Cortex of kidney (tissue), 1 donor: ENCODE results near the gene TRIM67.
"Not testable (repeated sequence)": the region's sequence is repeated elsewhere in the genome, so short reads cannot be mapped to it uniquely, and the experiment has no call there.

ENCODE experiments used
- DNase-seq: peaks from one replicate; lab custom pipeline; 2025; lab: John Stamatoyannopoulos, UW

TRIM67 gene

DNA sequence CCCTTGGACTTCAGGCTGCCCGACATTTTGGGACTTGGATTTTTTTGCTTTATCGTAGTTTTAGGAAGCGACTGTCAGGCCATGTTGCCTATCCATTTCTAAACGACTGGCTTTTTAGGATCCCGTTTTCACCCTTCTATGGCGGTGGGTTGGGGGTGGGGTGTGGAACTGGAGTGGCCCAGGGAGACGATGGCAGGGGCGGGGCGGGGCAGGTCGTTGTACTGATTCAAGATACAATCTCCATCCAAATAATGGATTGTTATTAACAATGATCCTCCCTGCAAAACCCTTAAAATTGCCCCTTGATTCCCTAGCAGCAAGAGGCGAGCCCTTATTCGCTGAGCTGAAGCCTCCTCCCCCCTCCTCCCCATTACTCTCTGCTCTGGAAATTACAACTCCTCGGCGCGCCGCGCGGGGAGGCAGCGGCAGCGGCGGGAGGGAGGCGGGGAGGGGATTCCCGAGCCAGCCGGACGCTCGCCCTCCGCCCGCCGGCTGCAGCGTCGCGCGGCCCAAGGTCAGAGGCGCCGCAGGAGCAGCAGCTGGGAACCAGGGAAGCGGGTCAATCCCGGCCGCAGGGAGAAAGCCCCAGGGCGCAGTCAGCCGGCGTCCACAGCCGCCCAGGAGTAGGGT, at the start of gene TRIM67:
Gene TRIM67, plus strand, starts transcription at position 392 of the 630 bp plus-strand sequence. CDS start 912 bp downstream, outside the sequence.
- no peak for DNase-seq

DNA sequence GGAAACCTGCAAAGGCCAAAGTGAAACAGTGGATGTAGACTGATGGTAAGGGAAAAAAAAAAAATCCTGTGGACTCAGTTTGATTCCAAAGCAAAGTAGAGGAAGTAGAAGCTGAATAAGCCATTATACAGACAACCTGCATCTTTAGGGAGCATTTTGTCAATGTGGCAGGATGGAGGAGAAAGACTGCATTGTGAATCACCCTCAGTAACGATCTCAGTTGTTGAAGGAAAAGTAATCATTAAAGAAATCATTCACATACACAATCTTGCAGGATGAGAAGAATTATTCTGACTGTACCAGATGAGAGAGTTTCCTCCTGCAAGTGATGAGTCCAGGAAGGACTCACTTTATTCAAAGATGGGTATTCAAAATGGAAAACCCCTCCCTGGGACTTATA, 45.1 kb upstream of the TRIM67 start:
- no peak for DNase-seq

DNA sequence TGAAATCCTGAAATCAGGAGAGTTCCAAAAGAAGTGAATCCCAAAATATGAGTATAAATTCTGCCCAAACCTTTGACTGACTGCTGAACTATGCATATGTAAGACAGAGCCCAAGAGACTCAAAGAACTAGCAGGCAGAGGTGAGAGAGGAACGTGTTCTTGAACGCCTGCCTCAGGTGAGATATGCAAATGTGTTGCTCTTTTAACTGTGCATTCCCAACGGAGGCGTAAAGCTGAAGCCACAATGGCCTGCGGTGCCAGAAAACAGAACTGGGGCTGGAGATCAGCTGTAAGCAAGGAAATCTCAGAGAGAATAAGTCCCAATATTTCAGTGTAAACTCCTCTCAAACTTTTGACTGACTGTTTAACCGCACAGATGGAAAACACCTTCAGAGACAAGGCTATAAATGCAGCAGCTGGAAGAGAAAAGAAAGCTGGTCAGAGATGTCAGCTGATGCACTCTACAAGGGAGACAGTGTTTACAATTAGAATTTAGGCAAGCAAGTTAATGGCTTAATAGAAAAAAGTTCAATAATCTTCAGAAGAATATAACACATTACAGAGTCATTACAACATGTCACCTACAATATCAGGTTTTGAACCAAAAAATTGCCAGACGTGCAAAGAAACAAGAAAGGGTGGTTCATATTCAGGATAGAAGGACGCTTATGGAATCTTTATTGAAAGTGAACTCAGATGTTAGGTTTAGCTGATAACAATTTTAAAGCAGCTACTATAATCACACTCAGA, 43.0 kb upstream of the TRIM67 start:
- no peak for DNase-seq

DNA sequence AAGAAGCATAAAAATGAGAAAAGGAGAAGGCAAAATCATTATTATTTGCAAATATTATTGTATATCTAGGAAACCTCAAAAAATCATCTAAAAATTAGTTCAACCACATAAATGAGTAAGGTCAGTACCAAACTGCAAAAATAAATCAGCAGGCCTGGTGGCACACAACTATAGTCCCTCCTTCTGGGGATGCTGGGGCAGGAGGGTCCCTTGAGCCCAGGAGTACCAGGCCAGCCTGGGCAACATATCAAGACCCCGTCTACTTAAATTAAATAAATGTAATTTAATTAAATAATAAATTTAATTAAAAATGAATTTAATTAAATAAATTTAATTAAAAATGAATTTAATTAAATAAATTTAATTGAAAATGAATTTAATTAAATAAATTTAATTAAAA, 40.3 kb upstream of the TRIM67 start:
- DNase-seq: no peak

DNA sequence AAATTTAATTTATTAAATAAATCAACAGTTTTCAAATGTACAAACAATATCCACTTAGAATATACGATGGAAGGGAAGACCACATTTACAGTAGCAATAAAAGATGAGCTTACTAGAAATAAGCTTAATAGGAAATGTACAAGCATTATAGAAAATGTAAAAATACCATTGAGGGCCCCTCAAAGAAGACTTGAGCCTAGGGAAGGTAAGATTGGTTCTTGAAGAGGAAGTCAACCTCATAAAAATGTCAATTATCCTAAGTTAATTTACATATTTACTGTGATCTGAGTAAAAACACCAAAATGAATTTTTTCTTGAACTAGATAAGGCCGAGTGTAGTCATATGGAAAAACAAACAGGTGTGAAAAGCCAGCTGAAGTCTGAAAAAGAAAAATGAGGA, 39.7 kb upstream of the TRIM67 start:
- no peak for DNase-seq

DNA sequence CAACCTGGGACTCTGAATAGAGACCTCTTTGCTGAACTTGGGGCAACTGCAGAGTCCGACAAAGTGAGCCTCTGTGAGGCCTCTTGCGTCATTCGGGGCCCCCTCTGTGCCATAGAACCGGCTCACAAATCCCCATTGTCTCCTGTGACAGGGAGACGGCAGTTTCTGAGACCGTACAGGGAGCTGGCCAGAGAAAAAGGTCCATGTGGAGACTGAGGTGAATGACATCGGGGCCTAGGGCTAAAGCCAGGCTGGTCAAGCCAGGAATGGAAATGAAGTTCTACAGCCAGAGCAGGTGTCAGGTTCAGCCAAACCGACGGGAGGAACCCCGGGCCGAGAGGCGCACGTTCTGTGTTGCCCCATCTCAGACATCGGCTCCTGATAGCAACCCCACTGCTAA, 37.1 kb upstream of the TRIM67 start:
- DNase-seq: no peak

DNA sequence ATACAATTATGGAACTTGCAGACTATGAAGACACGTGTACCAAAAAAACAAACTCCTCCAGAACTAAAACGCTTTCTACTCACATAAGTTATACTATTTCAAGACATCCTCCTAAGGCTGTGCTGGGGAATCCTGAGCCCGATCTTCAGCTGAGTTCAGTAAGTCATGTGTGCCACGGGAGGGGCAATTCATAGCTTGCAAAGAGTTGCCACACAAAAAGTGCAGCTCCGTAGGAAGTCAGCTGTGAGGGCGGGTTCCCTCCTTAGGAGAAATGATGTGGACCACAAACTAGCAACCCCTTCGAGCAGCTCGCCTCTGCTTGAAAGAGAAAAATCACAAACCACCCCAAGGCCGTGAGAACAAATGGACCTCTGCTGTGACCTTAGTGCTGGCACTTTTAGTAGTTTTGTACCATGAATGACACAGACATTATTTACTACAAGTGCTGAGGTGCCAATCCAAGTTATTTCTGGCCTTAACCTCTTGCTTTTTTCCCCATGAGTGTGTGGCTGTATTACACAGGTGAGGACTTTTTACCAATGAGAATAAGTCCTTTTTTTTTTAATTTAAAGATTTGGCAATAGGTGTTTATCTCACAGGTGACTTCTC, 35.8 kb upstream of the TRIM67 start:
- no peak for DNase-seq

DNA sequence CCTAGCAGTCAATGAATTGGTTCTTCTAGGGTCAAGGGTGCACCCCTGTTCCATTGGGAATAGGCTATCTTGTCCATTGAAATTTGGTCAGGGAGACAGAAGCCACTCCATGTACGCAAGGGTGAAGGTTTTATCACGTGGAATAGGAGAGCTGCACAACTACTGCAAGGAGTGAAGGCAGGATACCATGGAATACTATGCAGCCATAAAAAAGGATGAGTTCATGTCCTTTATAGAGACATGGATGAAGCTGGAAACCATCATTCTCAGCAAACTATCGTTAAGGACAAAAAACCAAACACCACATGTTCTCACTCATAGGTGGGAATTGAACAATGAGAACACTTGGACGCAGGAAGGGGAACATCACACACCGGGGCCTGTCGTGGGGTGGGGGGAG, 34.8 kb upstream of the TRIM67 start:
- not testable (repeated sequence) for DNase-seq

DNA sequence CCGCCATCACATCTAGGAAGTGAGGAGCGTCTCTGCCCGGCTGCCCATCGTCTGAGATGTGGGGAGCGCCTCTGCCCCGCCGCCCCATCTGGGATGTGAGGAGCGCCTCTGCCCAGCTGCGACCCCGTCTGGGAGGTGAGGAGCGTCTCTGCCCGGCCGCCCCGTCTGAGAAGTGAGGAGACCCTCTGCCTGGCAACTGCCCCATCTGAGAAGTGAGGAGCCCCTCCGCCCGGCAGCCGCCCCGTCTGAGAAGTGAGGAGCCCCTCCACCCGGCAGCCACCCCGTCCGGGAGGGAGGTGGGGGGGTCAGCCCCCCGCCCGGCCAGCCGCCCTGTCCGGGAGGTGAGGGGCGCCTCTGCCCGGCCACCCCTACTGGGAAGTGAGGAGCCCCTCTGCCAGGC, 33.4 kb upstream of the TRIM67 start:
- DNase-seq: not testable (repeated sequence)

DNA sequence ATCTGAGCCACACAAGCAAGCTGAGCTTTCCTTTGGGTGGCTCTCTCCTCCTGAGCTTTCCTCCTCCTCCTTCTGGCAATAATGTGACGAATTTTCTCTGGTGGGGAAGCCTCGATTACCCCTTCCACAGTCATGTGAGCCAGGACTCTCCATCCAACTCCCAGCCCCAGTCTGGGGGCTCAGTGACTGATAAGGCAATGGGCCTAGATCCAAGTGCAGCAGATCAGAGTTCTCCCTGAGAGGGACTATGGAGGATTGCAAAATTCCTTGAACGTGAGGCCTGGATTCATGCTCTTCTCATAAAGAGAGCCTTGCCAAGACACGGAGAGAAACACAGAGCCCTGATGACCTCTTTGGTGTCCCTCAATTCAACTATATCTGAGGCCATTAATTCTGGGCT, 31.3 kb upstream of the TRIM67 start:
- no peak for DNase-seq

DNA sequence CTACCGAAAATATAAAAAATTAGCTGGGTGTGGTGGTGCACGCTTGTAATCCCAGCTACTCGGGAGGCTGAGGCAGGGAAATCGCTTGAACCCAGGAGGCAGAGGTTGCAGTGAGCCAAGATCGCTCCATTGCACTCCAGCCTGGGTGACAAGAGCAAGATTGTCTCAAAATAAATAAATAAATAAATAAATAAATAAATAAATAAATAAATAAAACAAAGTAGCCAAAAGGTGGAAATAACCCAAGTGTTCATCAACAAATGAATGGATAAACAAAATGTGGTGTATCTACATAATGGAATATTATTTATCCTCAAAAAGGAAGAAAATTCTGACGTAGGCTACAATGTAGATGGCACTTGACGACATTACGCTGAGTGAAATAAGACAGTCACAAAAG, 29.3 kb upstream of the TRIM67 start:
- DNase-seq: not testable (repeated sequence)

DNA sequence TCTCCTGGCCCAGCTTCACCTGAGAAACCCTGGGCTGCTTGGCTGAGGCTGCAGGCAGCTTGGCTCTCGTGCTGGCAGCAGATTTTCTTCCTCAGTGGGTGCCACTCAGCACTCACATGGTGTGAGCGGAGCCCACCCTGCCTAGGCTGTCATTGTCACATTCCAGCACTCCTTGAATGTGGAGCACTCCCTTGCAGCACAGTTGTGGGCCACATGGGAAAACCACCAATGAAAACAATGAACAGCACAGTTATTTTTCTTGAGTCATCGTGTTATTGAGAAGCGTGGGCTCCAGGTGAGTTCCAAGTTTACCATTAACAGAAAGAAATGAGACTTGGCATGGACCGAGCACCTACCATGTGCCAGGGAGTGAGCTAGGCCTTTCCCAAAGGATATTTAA, 27.2 kb upstream of the TRIM67 start:
- no peak for DNase-seq

DNA sequence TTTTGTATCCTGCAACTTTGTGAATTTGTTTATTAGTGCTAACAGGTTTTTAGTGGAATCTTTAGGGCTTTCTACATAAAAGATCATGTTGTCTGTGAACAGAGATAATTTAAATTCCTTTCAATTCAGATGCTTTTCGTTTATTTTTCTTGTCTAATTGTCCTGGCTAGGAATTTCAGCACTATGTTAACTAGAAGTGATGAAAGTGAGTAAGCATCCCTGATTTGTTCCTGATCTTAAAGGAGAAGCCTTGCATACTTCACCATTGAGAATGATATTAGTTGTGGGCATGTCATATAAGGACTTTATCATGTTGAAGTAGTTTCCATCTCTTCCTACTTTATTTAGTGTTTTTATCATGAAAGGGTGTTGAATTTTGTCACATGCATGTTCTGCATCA, 23.6 kb upstream of the TRIM67 start:
- no peak for DNase-seq

DNA sequence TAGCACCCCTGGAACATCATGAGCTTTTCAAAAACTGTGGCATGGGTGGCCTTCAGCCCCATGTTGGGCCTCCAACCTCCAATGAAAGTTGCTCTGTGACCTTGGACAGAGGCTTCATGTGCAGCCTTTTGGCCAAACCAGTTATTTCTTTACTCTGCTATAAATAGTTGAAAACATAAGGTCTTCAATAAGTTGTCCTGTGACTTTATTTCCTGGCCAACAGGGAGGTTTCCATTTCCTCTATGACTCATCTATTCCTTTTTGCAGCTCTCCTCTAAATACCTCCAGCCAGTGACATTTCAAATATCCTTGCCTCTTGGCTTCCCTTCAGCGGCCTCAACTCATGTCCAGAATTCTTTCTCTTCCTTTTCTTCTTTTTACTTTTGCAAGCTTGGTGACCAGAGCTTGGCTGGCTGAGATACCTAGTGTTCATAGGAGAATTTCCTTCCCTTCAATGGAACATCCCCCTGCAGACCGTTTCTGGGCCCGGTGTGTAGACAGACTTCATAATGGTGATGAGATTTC, 22.7 kb upstream of the TRIM67 start:
- DNase-seq: no peak

DNA sequence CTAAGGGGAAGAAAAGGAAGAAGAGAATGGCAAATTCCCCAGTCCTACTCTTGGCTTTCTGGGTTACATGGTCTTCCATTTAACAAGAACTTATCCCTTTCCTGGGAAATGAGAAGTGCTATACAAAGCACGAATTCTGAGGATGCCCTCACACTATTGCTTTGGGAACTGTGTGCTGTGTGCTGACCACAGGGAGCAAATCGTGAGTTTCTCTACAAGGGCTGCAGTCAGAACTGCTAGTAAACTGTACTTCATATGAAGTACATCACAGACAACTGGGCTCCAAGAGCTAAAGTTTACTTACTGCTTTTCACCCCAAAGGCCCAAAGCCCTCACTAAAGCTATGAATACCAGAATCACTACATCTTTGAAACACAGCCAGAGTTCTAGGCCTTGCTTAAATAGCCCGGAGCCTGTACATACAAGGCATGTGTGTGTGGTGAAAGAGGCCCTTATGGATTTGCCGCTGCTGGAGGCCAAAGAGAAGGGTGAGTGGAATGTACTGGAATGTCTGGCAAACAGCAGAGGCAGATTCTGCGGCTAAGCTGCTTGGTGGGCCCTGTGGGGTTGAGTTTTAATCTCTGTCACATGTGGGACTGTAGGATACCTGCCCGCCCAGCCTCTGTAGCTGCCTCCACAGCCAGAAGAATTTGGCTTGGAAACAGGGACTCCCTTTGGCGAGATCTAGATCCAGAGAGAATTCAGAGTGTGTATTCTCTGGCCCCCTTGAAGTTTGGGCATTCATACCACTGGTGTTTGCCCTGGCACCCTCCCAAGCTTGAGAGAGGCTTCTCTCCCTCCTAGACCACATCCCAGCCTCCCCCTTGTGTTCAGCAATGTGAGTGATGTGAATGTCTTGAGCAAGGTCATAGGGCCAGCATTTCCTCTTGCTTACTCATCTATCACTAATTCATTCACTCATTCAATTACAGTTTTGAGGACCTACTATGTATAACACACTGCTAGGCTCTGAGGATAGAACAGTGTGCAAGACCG, 21.9 kb upstream of the TRIM67 start:
- no peak for DNase-seq

DNA sequence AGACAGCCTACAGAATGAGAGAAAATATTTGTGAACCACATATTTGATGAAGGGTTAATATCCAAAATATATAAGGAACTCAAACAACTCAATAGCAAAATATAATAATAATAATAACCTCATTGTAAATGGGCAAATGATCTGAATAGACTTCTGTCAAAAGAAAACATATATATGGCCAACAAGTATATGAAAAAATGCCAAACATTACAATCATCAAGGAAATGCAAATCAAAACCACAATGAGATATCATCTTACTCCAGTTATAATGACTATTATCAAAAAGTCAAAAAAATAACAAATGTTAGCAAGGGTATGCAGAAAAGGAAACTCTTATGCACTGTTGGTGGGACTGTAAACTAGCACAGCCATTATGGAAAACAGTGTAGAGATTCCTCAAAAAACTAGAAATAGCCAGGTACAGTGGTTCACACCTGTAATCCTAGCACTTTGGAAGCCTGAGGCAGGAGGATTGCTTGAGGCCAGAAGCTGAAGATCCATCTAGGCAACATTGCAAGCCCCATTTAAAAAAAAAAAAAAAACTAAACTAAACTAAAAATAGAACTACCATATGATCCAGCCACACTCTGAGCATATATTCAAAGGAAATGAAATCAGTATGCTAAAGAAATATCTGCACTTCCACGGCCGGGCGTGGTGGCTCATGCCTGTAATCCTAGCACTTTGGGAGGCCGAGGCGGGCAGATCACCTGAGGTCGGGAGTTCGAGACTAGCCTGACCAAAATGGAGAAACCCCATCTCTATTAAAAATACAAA, 17.3 kb upstream of the TRIM67 start:
- DNase-seq: no peak

DNA sequence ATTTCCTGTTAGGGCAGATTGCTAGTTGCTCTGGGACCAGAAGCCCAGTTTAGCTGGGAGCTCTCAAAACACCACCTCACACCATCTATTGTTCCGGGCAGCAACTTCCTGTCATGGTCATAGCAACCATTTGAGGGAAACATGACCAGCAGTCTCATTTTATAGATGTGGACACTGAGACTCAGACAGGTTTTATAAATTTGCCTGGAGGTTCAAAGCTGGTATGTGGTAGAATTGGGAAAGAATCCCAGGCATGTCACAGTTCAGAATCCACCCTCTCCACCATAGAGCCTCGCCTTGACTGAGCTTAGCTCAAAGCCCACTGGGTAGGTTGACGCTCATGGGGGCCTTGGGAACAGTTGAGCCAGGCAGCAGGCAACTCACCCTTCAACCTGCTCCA, 14.0 kb upstream of the TRIM67 start:
- DNase-seq: no peak

DNA sequence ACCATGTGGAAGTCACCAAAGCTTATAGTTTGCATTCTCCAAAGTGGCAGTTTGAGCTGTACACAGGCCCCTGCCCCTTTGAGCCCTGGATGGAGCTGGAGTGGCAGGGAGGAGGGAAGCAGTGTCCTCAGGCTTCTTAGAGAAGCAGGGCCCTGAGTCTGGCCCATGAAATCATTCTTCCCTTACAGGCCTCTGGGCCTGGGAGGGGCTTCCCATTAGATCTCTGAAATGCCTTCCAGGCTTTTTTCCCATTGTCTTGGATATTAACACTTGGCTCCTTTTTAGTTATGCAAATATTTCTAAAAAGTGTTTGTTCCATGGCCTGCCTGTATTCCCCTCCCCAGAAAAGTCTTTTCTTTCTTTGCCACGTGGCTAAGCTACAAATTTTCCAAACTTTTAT, 10.0 kb upstream of the TRIM67 start:
- DNase-seq: no peak

DNA sequence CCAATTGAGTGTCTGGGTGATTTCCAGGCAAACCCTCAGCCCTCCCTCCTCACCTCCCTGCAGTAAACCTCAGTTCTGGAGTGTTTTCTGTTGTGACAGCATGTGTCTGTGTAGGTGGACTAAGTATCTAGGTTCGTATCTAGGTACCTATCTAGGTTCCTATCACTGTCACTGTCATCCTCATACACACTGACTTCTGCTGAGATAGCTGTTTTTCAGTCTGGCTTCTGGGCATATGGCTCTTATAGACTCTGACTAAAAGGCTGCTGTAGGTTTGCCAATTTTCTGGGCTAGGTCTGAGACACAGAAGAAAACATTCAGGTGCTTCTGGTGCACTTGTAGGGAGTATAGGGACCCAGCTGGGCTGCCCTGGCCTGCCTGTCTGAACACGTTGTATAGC, 8.1 kb upstream of the TRIM67 start:
- DNase-seq: no peak

DNA sequence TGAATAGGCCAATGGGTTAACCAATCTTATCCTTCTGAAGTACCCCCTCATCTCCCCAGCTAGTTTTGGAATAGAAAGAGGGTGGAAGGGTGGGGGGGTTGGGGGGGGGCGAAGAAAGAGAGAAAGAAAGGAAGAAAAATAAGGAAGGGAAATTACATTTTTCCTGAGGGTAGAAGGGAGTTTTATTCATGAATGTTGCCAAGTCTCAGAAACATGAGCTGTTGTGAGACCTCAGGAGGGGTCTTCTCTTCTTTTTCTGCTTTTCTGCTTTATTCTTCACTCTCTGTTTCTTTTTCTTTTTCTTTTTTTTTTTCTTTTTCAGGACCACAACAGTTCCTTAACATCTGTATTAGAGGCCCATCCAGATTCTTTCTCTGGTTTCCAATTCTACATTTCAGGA, 6.0 kb upstream of the TRIM67 start:
- DNase-seq: no peak

DNA sequence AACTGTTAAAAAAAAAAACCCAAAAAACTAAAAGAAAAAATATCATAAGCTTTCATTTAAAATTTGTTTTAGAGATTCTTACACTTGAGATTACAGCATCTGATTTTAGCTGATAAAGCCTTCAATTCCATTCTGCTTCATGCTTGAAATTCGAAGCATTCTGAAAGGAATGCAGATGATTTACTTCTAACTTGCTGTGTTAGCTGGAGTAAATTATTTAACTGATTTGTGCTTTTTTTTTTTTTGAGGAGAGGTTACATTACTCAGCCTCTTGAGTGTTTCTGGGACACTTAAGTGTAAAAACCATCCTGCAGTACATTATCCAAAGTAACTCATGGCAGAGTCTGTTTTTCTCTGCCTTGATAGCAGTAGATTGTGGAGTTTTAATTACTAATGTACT, 4.5 kb upstream of the TRIM67 start:
- no peak for DNase-seq
